C4-2B (cell line): ENCODE measurements around the gene STX5.

Source experiments
- H3K27ac ChIP-seq: fragments of 450-650 bp; 2 replicates; pipeline ENCODE4 v1.5.1; 2017
- ZFX ChIP-seq: fragments of 450-650 bp; IDR thresholded peaks from 2 replicates; pipeline ENCODE4 v1.6.1; 2017
- TF ChIP-seq, protein P1 (sequence below): fragments of 450-650 bp; conservative IDR thresholded peaks from 2 replicates; pipeline ENCODE4 v1.5.1; 2017; ENCODE audit warnings: mild to moderate bottlenecking

STX5 gene

DNA sequence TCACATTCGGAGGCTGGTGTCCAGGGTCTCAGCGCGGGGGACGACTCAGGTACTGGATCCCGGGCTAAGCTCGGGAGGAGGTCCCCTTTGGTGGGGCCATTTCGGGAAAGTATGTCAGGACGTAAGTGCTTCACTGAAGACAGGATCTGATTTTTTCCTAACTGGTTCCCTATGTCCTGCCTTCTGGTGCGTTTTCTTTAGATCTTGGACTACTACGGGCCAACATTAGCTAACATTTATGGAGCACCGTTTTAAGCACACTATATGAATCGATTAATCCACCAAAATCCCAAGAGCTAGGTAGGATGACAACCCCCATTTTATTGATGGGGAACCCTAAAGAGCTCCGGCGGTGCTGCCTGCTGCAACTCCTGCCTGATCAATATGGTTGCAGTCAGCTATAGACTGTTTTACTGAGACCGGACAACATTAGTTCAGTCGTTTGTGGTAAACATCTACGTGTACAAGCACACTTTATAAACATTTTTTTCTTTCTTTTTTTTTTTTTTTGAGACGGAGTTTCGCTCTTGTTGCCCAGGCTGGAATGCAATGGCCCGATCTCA is 24.6 kb upstream of the STX5 start:
- peak overlapping the region; percentile 99 for H3K27ac ChIP-seq
- TF ChIP-seq ZFX, result no peak
- TF ChIP-seq, protein P1, sequence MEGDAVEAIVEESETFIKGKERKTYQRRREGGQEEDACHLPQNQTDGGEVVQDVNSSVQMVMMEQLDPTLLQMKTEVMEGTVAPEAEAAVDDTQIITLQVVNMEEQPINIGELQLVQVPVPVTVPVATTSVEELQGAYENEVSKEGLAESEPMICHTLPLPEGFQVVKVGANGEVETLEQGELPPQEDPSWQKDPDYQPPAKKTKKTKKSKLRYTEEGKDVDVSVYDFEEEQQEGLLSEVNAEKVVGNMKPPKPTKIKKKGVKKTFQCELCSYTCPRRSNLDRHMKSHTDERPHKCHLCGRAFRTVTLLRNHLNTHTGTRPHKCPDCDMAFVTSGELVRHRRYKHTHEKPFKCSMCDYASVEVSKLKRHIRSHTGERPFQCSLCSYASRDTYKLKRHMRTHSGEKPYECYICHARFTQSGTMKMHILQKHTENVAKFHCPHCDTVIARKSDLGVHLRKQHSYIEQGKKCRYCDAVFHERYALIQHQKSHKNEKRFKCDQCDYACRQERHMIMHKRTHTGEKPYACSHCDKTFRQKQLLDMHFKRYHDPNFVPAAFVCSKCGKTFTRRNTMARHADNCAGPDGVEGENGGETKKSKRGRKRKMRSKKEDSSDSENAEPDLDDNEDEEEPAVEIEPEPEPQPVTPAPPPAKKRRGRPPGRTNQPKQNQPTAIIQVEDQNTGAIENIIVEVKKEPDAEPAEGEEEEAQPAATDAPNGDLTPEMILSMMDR, result no peak

DNA sequence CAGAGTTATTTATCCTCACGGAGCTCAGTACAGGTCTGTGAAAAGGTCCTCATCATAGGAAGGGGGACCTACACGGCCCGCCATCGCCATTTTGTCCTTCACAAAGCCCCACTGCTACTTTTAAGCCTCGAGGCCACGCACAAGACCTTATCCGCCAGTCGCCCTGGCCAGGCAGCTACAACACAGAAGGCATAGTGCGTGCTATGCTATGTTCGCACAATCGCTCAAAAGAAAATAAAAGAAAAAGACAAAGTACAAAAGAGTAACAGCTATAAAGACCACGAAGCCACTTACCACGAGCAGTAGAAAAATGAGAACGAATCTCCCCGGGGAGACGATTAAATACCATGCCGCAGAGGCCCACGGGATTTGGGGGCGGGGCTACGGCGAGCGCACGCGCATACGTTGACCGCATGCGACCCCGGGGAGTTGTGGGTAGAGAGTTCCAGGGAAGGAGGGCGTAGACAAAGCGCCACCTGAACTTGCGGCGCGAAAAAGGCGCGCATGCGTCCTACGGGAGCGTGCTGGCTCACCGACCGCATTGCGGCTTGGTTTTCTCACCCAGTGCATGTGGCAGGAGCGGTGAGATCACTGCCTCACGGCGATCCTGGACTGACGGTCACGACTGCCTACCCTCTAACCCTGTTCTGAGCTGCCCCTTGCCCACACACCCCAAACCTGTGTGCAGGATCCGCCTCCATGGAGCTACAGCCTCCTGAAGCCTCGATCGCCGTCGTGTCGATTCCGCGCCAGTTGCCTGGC is 23.9 kb upstream of the STX5 start:
- TF ChIP-seq, protein P1, result no peak
- TF ChIP-seq ZFX, result no peak
- peak overlapping the region; percentile 99 for H3K27ac ChIP-seq

DNA sequence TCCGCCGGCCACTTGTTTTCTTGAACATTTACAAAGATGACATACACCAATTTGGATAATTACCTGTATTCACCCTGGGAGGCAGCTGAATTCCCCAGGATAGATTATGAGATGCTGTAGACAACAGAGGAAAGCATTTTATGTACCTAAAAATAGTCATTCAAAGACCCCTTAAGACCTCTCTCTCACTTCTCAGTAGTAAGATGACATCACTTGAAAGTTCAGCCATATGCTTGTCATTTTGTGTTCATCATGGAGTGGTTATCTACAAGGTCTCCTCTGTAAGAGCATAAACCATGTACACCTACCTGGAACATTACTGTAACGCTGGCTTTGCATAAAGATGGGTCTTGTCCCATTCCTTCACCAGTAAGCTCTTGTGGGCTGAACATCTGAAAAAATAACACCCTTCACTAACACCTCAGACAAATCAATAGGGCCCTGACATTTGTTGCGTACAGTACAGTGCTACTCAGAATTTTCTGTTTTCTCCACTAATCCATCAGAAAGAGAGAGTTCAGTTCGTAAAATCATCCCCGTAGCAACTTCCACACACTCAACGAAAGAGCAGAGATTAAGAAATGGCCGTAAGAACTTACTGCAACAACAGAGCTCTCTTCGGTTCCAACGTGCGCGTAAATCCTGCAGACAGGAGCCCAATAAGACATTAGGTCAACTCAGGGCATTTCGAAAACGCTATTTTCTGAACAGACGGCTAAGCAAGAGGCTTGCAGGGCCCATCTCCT is 23.1 kb upstream of the STX5 start:
- TF ChIP-seq, protein P1, result no peak
- 0 out of 2 replicates have a peak, but pooled peaks have one; percentile 9 for TF ChIP-seq ZFX
- H3K27ac ChIP-seq, result peak overlapping the region; percentile 99

DNA sequence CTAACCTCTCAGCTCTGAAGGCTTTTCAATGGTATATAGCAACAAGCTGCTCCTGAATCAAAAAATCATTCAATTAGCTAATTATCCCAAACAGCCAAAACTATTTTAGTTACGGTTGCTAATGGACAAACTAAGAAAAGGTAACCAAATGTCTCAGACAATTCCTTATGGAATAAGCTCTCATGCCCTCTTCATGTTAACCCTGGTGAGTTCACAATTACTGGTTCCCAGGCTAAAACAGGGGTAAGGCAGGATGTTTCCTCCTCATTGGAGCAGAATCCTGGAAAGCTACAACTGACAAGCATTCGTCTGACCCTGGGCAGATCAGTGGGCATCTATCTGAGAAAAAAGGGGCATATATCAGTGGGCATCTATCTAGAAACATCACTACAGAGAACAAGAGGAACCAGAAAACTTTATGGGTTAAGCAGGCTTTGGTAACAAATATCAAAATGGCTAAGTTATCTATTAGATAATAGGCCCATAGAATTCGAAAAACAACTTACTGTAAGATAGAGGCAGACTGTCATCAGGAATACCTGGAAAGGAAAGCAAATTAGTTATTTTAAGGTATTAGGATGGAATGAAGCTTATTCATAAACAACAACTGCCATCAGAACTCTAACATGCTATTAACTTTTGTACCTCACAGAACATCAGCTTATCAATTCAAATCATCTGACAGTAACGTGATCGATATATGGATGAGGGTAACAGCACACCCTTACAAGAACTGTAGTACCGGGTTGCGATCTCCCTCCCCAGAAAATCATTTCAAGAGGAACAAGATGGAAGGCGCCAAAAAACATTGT is 22.4 kb upstream of the STX5 start:
- peak overlapping the region; percentile 99; the same call in 1 of the 2 replicates for H3K27ac ChIP-seq
- TF ChIP-seq ZFX, result no peak
- TF ChIP-seq, protein P1, result no peak

DNA sequence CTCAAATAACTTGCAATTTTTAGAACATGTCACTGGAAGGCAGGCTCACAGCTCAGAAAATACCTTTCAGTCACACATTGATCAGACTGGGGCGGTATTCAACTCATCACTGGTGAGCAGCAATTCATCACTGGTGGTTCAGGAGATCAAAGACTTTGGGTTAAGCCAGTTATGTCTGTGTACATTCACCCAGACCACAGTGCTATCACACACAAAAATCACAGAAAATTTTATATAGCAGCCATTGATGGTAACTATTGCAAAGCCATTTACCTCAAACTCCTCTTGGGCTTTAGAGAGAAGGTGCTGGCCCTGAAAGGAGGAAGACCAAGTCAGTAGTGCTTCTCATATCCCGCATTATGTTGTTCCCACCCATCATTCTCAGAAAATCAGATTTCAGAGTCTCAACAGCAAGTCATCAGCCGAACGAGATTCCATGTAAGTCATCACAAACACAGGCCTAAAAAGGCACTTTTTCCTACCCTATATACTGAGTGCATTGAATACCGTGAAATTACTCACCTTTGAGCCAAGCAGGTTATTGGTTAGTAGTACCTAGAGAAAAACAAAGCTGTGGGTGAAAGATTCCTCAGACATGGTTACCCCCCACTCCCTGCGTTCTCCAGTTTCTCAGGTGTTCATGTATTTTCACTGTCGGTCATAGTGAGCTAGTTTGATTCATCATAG is 21.6 kb upstream of the STX5 start:
- peak overlapping the region; percentile 5; the same call in 1 of the 2 replicates for H3K27ac ChIP-seq
- no peak for TF ChIP-seq ZFX
- TF ChIP-seq, protein P1, result no peak

DNA sequence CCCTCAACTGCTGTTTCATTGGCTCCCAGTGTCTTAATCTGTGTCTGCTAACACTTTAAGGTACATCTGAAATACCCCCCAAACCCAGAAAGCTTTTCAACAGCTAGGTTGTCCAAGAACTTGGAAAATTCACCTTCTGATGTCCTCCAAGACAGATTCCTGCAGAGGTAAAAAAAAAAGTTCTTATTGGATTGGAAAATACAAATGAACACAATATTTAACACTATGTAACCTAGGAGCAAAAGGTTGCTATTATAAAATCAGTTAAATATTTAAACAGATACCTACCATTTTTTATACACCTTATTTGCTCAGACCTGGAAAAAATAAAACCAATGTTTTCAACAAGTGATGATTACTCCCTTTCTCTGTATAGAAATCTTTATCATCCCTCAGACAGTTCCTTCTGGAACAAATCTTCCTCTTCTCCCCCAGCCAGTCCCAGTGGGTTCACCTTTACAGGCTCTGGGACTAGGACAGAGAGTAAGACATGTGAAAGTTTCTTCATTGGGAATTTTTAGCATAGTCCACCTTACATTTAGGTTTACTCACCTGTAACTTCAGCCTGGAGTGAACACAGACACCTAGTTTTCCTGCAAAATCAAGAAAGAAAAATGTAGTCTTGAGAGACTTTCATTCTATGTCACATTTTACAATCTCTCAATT is 20.8 kb upstream of the STX5 start:
- no peak overlapping the region for H3K27ac ChIP-seq
- TF ChIP-seq, protein P1, result no peak
- TF ChIP-seq ZFX, result no peak
